Left cardiac atrium (tissue), 4 donors: Measurements from ENCODE around the gene TMEM138. TPM values are rescaled to one million over a fixed set of nuclear protein-coding genes. Genes with fewer than 3 reads are reported as not detected.
"Not testable (repeated sequence)": the region's sequence is repeated elsewhere in the genome, so short reads cannot be mapped to it uniquely, and the experiment has no call there.

Experiments
- ATAC-seq, 2 donors: fragments of 200-7000 bp; cut with Tn5 transposase; one replicate each; pipeline ENCODE4 v1.9.1; 2020; ENCODE audit warnings: mild to moderate bottlenecking in 2 of 2, moderate library complexity in 2 of 2
- DNase-seq: peaks from one replicate; pipeline ENCODE4 v3.0.0-alpha.2; 2020
- intact Hi-C, 2 donors: fragments of 100-400 bp; cut with DNase I; formaldehyde crosslinking; loops; one replicate each; pipeline versions ENCODE4 v1.14.1 to v1.15.1; 2022 to 2023
- total RNA-seq, 2 donors: library from RNA; stranded (reverse); fragmentation: NEBNext Ultra II Directional; extraction: Animal tissue kit (Norgen Biotek cat#: 25700); gene quantifications; one replicate each; pipeline ENCODE4 v1.2.1, GENCODE V29; 2021
- donor health status: DM: no; HTN: yes; CAD: no.
- donor health status: DM: no; HTN: yes; CAD: no; lungs with severe emphysema.
- donor health status: DM: yes; HTN: yes; CAD: no.
- donor health status: Dilated cardiomyopathy.

Gene TMEM138
- total RNA-seq, 2 donors from 2014 or later: 24.4 to 32.6 TPM

DNA sequence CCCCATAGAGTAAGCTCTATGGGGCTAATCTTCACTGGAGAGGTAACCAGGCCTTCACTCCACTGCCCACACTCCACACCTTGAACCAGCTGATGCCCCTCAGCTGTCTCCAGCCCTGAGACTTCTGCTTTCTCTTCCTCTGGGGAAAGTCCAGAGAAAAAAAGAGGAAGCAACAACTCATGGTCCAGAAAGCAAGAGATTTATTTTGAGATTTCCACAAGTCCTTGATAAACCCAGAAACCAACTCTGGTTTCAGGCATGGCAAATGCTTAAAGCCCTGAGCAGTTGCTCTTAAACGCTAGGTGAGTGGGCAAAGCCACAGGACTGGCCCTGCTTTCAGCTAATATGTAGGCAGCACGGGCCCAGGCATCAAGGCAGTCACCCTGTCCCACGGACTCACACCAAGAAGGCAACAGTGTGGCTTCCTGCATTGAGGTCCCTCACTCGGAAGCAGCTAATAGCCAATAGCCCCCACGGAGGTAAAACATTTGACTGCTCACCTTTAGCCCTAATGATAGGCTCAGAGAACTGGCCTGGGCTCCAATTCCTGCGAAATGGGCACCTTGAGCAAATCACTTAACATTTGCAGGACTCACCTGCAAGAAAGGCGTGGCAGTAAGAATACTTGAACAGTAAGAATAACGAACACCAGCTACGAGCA, 4.8 kb upstream of the TMEM138 start:
- ATAC-seq: no peak
- intact Hi-C loops: no loop called here

DNA sequence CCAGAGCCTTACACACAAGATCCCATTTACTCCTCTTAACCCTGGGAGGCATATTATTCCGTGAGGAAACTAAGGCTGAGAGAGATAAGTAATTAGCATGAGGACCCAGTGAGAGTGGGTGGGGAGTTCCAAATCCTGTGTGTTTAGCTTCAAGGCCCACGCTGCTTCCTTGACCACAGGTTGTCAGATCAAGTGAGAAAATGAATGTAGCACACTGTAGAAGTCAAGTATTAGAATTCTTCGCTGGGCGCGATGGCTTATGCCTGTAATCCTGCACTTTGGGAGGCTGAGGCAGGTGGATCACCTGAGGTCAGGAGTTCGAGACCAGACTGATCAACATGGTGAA, 4.3 kb upstream of the TMEM138 start:
- intact Hi-C loops: no loop called here
- DNase-seq (no peak), ATAC-seq (no peak)

More for the DNA sequence above, 4.8 kb upstream of the TMEM138 start:
- no peak for DNase-seq

DNA sequence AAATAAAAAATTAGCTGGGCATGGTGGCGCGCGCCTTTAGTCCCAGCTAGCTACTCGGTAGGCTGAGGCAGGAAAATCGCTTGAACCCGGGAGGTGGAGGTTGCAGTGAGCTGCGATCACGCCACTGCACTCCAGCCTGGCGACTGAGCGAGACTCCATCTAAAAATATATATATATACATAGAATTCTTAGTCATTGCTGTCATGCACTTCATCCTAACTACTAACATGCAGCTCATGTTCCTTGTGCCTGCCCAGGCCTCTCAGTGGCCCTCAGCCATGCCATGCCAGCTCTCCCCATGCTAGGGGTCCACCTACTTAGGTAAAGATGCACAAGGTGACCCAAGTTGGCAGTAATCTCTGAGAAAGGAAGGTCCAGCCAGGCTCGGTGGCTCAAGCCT, 3.6 kb upstream of the TMEM138 start:
- ATAC-seq: no peak
- intact Hi-C loops: no loop called here
- DNase-seq: no peak

DNA sequence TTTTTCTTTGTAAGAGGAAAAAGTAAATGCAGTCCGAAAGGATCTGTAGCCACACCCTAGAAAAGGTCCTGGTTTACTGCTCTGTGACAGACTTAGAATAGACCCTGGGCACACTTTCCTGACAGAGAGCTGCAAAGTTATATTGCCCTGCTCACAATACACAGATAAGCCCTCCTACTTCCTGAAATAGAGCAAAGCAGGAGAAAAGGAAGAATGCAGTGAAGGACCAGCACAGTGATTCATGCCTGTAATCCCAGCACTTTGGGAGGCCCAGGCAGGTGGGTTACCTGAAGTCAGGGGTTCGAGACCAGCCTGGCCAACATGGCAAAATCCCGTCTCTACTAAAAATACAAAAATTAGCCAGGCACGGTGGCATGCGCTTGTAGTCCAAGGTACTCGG, 2.7 kb upstream of the TMEM138 start:
- DNase-seq (no peak), ATAC-seq (no peak)
- intact Hi-C loops: no loop called here

DNA sequence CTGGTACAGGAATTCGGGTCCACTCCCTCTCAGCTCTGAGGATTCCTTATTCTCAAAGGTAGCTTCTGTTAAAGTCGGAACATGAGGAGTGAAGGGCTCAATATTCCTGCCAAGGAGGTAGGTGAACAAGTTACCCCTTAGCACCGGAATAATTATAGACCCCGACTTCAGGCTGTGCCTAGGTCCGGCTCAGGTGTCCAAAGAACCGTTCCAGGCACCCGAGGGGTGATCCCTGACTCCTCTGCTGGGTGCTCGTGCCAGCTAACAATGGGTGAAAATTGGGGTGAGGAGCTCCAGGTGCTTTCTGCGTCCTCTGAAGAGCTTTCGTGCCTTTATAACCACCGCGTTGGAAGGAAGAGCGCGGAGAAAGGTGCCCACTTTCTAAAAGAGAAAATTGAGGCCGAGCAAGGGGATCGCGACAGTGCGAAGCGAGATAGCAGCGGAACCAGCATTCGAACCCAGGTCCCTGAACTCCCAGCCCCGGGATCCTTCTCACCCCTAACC, 885 bp upstream of the TMEM138 start:
- no peak for DNase-seq
- intact Hi-C loops: no loop called here
- ATAC-seq: no peak

DNA sequence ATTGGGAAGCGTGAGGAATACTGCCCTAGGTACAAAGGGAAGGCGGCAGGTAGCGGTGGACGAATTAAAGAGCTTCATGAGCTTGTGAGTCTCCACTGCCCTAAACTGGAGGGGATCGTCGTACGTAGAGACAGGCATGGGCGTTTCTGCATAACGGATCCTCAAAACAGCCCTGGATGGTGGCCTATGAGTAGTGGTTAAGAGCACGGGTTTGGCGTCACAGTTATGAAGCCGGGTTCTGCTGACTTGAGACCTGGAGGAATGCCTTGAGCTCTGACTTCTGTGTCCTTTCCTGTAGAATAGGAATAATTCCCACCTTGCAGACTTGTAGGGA, 335 bp downstream of the TMEM138 start:
- intact Hi-C loops: no loop called here
- ATAC-seq: peak in 1 of 2 donors; percentile 7

DNA sequence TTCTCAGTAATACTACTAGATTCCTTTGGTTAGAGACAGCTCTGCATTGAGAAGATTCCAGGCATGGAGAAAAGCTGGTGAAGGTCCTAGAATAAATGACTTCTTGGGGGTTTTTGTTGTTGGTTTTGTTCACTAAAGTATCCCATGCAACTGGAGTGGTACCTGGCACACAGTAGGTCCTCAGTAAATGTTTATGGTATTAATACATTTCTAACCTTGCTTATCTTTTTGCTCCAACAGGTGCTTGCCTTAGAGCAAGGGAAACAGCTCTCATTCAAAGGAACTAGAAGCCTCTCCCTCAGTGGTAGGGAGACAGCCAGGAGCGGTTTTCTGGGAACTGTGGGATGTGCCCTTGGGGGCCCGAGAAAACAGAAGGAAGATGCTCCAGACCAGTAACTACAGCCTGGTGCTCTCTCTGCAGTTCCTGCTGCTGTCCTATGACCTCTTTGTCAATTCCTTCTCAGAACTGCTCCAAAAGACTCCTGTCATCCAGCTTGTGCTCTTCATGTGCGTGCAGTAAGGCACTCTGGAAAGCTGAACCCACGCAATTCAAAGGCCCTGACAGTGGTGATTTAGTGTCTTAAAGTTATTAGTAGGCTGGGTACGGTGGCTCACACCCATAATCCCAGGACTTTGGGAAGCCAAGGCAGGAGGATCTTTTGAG, 2.0 kb downstream of the TMEM138 start:
- DNase-seq (no peak), ATAC-seq (no peak)
- intact Hi-C loops: no loop called here

More for the DNA sequence above, 335 bp downstream of the TMEM138 start:
- no peak for DNase-seq

DNA sequence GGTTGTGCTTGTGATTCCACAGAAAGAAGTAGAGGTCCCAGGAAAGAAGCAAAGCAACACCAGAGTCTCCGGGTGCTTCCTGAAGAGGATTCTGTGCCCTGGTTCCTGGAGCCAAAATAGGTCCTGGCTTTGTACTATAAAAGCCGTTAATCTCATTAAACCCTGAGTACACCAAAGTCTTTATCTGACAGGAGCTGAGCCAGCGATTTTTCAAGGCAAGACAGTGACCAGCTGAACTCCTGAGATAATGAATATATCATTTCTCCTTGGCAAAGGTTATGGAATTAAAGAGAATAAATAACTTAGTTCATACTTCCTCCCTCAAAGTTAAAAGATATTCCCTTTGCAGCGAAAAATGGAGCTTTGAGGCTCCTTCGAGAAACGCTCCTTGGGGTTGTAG, 5.2 kb downstream of the TMEM138 start:
- DNase-seq (no peak), ATAC-seq (no peak)
- intact Hi-C loops: no loop called here

DNA sequence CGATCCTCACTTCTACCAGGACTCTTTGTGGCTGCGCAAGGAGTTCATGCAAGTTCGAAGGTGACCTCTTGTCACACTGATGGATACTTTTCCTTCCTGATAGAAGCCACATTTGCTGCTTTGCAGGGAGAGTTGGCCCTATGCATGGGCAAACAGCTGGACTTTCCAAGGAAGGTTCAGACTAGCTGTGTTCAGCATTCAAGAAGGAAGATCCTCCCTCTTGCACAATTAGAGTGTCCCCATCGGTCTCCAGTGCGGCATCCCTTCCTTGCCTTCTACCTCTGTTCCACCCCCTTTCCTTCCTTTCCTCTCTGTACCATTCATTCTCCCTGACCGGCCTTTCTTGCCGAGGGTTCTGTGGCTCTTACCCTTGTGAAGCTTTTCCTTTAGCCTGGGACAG, 6.5 kb downstream of the TMEM138 start:
- DNase-seq (no peak), ATAC-seq (no peak)
- intact Hi-C loops: no loop called here

DNA sequence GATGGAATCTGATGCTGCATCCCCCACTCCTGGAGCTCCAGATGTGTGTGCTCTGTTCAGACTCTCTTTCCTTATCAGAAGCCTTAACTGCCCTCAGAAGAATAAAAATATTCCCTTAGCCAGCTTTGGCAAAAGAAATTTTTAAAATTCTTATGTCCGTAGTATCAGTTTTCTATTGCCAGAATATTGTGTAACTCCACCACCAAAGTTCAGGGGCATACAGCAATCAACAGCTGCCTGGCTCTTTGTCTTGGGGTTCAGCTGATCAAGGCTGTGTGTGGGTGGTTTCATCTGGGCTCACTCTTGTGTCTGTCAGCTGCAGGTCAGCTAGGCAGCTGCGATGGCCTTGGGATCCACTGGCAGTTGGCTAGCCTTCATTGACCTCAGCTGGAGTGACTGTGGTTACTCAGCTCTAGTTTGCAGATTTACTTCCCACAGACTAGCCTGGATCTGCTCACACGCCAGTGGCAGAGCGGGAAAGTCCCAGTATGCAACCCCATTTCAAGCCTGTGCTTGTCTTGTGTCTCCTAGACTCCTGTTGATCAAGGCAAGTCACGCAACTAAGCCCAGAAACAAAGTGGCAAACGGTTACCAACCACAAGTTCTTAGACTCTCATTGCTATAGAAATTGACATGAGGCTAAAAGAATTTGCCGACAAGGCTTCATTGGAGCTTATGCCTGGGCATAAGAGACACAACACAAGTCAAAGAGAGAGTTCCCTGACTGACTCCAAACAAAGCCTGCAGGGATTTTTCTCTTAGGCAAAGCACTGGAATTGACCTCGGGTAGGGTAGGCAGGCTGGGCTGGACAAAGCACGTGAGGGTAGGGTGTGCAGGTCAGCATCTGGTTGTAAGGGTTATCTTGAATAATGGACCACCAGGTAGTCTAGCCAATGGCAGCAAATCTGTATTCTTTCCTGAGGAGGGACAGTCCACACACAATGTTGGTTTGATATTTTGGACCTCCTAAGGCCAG, 7.5 kb downstream of the TMEM138 start:
- ATAC-seq: peak; percentile 93 to 96
- intact Hi-C loops: no loop called here
- DNase-seq: peak; percentile 47

DNA sequence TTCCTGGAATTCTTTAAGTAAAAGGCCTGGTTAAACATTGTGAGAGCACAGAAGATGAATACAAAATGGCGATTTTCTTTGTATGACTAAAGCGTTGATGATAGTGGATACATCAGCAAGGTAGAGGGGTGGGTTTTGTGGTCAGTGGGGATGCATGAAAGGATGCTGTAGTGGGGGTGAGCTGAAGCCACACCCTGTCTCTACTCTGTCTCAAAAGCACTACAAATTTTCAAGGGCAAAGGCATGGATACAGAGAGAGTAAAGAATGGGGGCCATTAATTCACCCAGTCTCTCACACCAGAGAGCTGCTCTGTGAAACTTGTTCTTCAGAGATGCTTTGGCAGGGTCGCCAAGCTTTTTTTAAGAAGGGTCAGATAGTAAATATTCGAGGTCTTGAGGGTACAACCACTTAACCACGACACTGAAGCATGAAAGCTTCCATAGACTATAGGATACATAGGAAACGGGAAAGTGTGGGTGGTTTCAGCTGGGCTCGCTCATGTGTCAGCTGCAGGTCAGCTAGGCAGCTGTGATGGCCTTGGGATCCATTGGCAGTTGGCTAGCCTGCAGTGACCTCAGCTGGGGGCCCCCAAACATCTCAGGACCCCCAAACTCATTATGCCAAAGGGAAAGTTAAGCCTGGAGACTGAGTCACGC, 8.3 kb downstream of the TMEM138 start:
- DNase-seq (no peak), ATAC-seq (no peak)
- intact Hi-C loops: no loop called here

DNA sequence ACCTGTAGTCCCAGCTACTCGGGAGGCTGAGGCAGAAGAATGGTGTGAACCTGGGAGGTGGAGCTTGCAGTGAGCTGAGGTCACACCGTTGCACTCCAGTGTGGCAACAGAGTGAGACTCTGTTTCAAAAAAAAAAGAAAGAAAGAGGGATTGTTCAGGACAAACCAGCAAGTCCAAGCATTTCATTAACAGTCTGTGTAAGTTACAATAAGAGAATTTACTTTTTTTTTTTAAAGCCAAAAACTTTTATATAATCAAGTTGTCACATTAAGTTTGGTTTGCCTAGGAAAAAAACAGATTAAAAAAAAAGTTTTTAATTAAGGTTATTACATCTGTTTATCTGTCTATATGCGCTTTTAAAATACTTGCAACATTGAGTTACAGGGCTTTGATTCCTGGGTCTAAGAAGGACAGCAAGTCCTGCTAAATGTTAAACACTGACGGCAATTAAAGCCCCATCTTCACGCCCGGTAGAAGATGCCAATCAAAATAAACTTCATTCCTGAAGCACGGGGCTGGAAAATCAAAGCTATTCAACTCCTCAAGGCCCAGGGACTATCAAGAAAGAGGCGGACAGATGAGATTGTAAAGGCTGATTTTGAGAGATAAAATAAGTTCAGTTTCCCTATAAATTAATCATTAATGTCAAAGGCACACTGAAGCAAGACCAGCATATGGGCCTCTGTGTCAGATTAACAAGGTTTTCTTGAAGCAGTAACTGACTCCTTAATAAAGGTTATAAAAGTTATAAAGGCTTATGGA, 10.7 kb downstream of the TMEM138 start:
- intact Hi-C loops: no loop called here
- DNase-seq (no peak), ATAC-seq (no peak)

DNA sequence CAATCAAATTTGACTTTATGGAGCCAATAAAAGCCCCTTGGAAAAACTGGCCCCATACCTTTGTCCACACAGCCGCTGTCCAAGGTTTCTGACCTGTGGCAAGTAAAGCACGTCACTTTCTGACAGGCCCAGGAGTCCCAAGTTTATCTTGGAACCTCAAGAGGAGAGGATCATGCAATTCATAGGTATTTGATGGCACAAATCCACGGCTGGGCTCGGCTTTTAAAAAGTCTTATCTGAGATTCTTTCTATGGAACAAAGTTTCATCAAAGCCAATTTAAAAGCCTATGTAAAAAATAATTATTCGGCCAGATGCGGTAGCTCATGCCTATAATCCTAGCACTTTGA, 13.6 kb downstream of the TMEM138 start:
- no peak for DNase-seq
- ATAC-seq: no peak
- intact Hi-C loops: no loop called here

DNA sequence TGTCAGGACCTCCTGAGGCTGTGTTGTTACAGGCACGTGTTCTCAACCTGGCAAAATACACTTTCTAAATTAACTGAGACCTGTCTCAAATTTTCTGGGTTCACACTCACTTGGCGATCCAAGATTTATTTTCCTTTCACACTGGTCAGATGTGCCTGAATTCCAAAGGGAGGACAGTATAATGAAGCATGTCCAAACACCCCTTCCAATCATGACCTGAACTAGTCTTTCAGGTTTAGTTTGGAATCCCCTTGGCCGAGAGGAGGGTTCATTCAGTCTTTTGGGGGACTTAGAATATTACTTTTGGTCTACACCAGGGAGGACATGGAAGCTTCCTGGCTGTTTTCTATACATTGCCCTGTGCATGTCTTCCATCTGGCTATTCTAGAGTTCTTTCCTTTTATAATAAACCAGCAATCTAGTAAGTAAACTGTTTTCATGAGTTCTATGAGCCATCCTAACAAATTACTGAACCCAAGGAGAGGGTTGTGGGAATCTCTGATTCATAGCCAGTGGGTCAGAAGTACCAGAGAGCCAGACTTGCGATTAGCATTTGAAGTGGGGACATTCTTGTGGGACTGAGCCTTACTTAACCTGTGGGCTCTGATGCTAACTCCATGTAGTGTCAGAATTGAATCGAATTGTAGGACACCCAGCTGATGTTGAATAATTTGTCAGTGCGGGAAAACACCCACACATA, 15.4 kb downstream of the TMEM138 start:
- ATAC-seq: no peak
- no peak for DNase-seq
- intact Hi-C loops: no loop called here

DNA sequence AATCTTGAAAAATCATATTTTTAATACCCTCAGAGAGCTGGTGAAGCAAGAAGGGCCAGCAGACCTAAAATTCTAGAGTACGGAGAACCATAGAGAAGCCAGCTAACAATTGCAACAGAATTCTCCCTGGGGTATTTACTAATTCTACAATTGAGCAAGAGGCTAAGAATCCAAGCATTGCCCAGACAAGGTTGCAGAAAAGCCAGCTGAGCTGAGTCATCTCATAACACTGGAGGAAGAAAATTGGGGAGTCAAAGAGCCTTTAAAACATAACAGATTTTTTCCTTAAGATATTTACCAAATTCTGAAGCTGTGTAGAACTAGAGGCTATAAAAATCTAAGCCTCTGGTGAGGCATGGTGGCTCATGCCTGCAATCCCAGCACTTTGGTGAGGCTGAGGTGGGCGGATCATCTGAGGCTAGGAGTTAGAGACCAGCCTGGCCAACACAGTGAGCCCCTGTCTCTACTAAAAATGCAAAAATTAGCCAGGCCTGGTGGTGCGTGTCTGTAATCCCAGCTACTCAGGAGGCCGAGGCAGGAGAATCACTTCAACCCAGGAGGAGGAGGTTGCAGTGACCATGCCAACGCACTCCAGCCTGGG, 16.6 kb downstream of the TMEM138 start:
- intact Hi-C loops: no loop called here
- DNase-seq: peak; percentile 43

DNA sequence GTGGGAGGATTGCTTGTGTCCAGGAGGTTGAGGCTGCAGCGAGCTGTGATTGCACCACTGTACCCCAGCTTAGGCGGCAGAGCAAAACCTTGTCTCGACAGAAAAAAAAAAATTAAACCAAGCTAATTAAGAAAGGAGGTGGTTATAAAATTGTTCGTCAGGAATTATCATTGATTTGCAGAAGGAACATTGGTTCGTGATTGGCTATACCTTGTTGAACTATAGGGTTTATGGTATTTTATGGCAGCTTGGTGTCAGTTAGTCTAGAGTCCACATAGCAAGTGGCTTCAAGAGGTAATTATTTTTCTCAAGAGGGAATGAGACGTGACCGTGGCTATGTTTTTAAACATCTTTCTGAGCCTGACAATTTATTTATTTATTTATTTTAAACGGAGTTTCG, 18.7 kb downstream of the TMEM138 start:
- ATAC-seq: no peak
- no peak for DNase-seq
- intact Hi-C loops: no loop called here

More for the DNA sequence above, 16.6 kb downstream of the TMEM138 start:
- ATAC-seq: peak; percentile 96

DNA sequence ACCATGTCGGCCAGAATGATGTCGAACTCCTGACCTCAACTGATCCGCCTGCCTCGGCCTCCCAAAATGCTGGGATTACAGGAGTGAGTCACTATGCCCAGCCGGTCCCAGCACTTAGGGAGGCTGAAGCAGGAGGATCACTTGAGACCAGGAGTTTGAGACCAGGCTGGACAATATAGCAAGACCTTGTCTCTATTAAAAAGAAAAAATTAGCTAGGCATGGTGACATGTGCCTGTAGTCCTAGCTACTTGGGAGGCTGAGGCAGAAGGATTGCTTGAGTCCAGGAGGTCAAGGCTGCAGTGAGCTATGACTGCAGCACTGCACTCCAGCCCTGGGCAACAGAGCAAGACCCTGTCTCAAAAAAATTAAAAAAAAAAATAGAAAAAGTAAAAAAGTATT, 21.7 kb downstream of the TMEM138 start:
- DNase-seq, ATAC-seq, intact Hi-C loops: not testable (repeated sequence)
